GM18520 (cell line): ENCODE data around the gene HES3.

Experiments
- ATAC-seq: cut with Tn5 transposase; IDR thresholded peaks from one replicate; pipeline ENCODE4 v1.9.1; 2021; ENCODE audit not compliant: unreplicated experiment

HES3 gene

GRCh38 chr1:6245086-6245868 lies 1.3 kb downstream of the HES3 start:
- peak; percentile 41 for ATAC-seq

- no peak for ATAC-seq
Measured at GRCh38 chr1:6245869-6246496, 2.0 kb downstream of the HES3 start.

- no peak for ATAC-seq
Measured at GRCh38 chr1:6246497-6247467, 2.8 kb downstream of the HES3 start.

- ATAC-seq: no peak
Measured at GRCh38 chr1:6247651-6248050, 3.7 kb downstream of the HES3 start.

- no peak for ATAC-seq
Measured at GRCh38 chr1:6248161-6248776, 4.3 kb downstream of the HES3 start.

GRCh38 chr1:6248932-6249738 lies 5.2 kb downstream of the HES3 start:
- ATAC-seq: no peak

- no peak for ATAC-seq
Measured at GRCh38 chr1:6249739-6250689, 6.0 kb downstream of the HES3 start.

GRCh38 chr1:6251233-6251632 lies 7.3 kb downstream of the HES3 start:
- ATAC-seq: no peak

- ATAC-seq: no peak
Measured at GRCh38 chr1:6251681-6252373, 7.8 kb downstream of the HES3 start.

GRCh38 chr1:6252374-6252710 lies 8.4 kb downstream of the HES3 start:
- no peak for ATAC-seq

- no peak for ATAC-seq
Measured at GRCh38 chr1:6253380-6253779, 9.4 kb downstream of the HES3 start.

GRCh38 chr1:6254691-6255090 lies 10.7 kb downstream of the HES3 start:
- no peak for ATAC-seq

- ATAC-seq: no peak
Measured at GRCh38 chr1:6256645-6257044, 12.7 kb downstream of the HES3 start.

GRCh38 chr1:6257541-6258069 lies 13.6 kb downstream of the HES3 start:
- no peak for ATAC-seq

GRCh38 chr1:6258675-6259074 lies 14.7 kb downstream of the HES3 start:
- ATAC-seq: no peak

- ATAC-seq: no peak
Measured at GRCh38 chr1:6259491-6260362, 15.7 kb downstream of the HES3 start.

GRCh38 chr1:6260433-6260934 lies 16.5 kb downstream of the HES3 start:
- ATAC-seq: no peak
